Measurements from ENCODE around the gene KREMEN1.

Gene KREMEN1

GRCh38 chr22:29155966-29156365 is 83.1 kb downstream of the KREMEN1 start:
- DNase-seq (ENCODE audit: extremely low read depth, low read depth): no peak
- no peak for TF ChIP-seq CTCF (IDR thresholded peaks at IDR 0.05; ENCODE audit: low read depth, low read length)

- peak; percentile 12; the same call in 1 of the 2 replicates for TF ChIP-seq CTCF (IDR thresholded peaks at IDR 0.05; ENCODE audit: low read depth, low read length)
- DNase-seq (ENCODE audit: extremely low read depth, low read depth): no peak
Observed at GRCh38 chr22:29156507-29156906, 83.7 kb downstream of the KREMEN1 start.

- no peak for DNase-seq (ENCODE audit: extremely low read depth, low read depth)
Observed at GRCh38 chr22:29157759-29158535, 85.1 kb downstream of the KREMEN1 start.

GRCh38 chr22:29158546-29158945 is 85.7 kb downstream of the KREMEN1 start:
- no peak for TF ChIP-seq CTCF (IDR thresholded peaks at IDR 0.05; ENCODE audit: low read depth, low read length)

More at GRCh38 chr22:29157759-29158535, 85.1 kb downstream of the KREMEN1 start:
- TF ChIP-seq CTCF (IDR thresholded peaks at IDR 0.05; ENCODE audit: low read depth, low read length): no peak

GRCh38 chr22:29163808-29164207 is 91.0 kb downstream of the KREMEN1 start:
- no peak for TF ChIP-seq CTCF (IDR thresholded peaks at IDR 0.05; ENCODE audit: low read depth, low read length)
- DNase-seq (ENCODE audit: extremely low read depth, low read depth): no peak

More at GRCh38 chr22:29158546-29158945, 85.7 kb downstream of the KREMEN1 start:
- DNase-seq (ENCODE audit: extremely low read depth, low read depth): no peak

GRCh38 chr22:29165321-29166060 is 92.7 kb downstream of the KREMEN1 start:
- DNase-seq (ENCODE audit: extremely low read depth, low read depth): no peak
- TF ChIP-seq CTCF (IDR thresholded peaks at IDR 0.05; ENCODE audit: low read depth, low read length): no peak

- no peak for DNase-seq (ENCODE audit: extremely low read depth, low read depth)
- no peak for TF ChIP-seq CTCF (IDR thresholded peaks at IDR 0.05; ENCODE audit: low read depth, low read length)
Observed at GRCh38 chr22:29166180-29166579, 93.3 kb downstream of the KREMEN1 start.
